ENCODE data around the gene ELK4.

The ELK4 gene

GRCh38 chr1:205612556-205612955 lies 19.3 kb downstream of the ELK4 start:
- Histone ChIP-seq H3K9me3 (ENCODE audit: insufficient read depth, low read depth, low read length) (no peaks in the 10 kb centered on the region), H4K20me1 (ENCODE audit: insufficient read depth, low read length, poor library complexity, severe bottlenecking) (peaks cover 22% of the 10 kb centered on the region), H3K36me3 (ENCODE audit: insufficient read depth, low read length) (peaks cover 68% of the 10 kb centered on the region), H2AFZ (ENCODE audit: low read length) (no peak overlapping the region), H3K27me3 (ENCODE audit: insufficient read depth, low read length, poor library complexity, severe bottlenecking) (no peaks in the 10 kb centered on the region), H3K9ac (ENCODE audit: low read depth, low read length, poor library complexity, severe bottlenecking) (no peak overlapping the region), H3K4me1 (ENCODE audit: insufficient read depth, low read length, poor library complexity, severe bottlenecking) (peaks cover 5% of the 10 kb centered on the region), H3K4me2 (ENCODE audit: low read depth, low read length, poor library complexity, severe bottlenecking) (no peak overlapping the region), H3F3A (ENCODE audit: low read depth) (no peaks in the 10 kb centered on the region), H3K4me3 (ENCODE audit: low read length, poor library complexity, severe bottlenecking) (no peak overlapping the region), H3K9me2 (replicated peaks; ENCODE audit: low read depth, low read length) (no peaks in the 10 kb centered on the region), H3K79me2 (ENCODE audit: insufficient read depth, low read length) (peaks cover 51% of the 10 kb centered on the region)
- TF ChIP-seq EZH2phosphoT487 (IDR thresholded peaks at IDR 0.05; ENCODE audit: borderline replicate concordance) (no peak), CTCF (conservative IDR thresholded peaks at IDR 0.05; ENCODE audit: low read length) (no peak)

- H3K36me3 ChIP-seq (ENCODE audit: insufficient read depth, low read length): peaks cover 67% of the 10 kb centered on the region
Measured at GRCh38 chr1:205612104-205612503, 19.7 kb downstream of the ELK4 start.

GRCh38 chr1:205610901-205611466 lies 20.8 kb downstream of the ELK4 start:
- Histone ChIP-seq H3K36me3 (ENCODE audit: insufficient read depth, low read length) (peaks cover 59% of the 10 kb centered on the region), H3K4me1 (ENCODE audit: insufficient read depth, low read length, poor library complexity, severe bottlenecking) (peaks cover 5% of the 10 kb centered on the region), H3K9me3 (ENCODE audit: insufficient read depth, low read depth, low read length) (no peaks in the 10 kb centered on the region), H3K79me2 (ENCODE audit: insufficient read depth, low read length) (peaks cover 51% of the 10 kb centered on the region), H4K20me1 (ENCODE audit: insufficient read depth, low read length, poor library complexity, severe bottlenecking) (peaks cover 22% of the 10 kb centered on the region), H3K4me3 (ENCODE audit: low read length, poor library complexity, severe bottlenecking) (no peak overlapping the region), H3K4me2 (ENCODE audit: low read depth, low read length, poor library complexity, severe bottlenecking) (no peak overlapping the region), H2AFZ (ENCODE audit: low read length) (no peak overlapping the region), H3K9ac (ENCODE audit: low read depth, low read length, poor library complexity, severe bottlenecking) (no peak overlapping the region), H3F3A (ENCODE audit: low read depth) (no peaks in the 10 kb centered on the region), H3K9me2 (replicated peaks; ENCODE audit: low read depth, low read length) (no peaks in the 10 kb centered on the region), H3K27me3 (ENCODE audit: insufficient read depth, low read length, poor library complexity, severe bottlenecking) (no peaks in the 10 kb centered on the region)
- no peak for TF ChIP-seq EZH2phosphoT487 (IDR thresholded peaks at IDR 0.05; ENCODE audit: borderline replicate concordance)
- TF ChIP-seq CTCF (conservative IDR thresholded peaks at IDR 0.05; ENCODE audit: low read length): no peak

More at GRCh38 chr1:205612104-205612503, 19.7 kb downstream of the ELK4 start:
- no peaks in the 10 kb centered on the region for H3F3A ChIP-seq (ENCODE audit: low read depth)
- H3K79me2 ChIP-seq (ENCODE audit: insufficient read depth, low read length): peaks cover 51% of the 10 kb centered on the region
- peaks cover 22% of the 10 kb centered on the region for H4K20me1 ChIP-seq (ENCODE audit: insufficient read depth, low read length, poor library complexity, severe bottlenecking)
- H3K4me3 ChIP-seq (ENCODE audit: low read length, poor library complexity, severe bottlenecking): no peak overlapping the region
- H3K9me3 ChIP-seq (ENCODE audit: insufficient read depth, low read depth, low read length): no peaks in the 10 kb centered on the region
- H3K9me2 ChIP-seq (replicated peaks; ENCODE audit: low read depth, low read length): no peaks in the 10 kb centered on the region
- H3K9ac ChIP-seq (ENCODE audit: low read depth, low read length, poor library complexity, severe bottlenecking): no peak overlapping the region
- TF ChIP-seq EZH2phosphoT487 (IDR thresholded peaks at IDR 0.05; ENCODE audit: borderline replicate concordance) (no peak), CTCF (conservative IDR thresholded peaks at IDR 0.05; ENCODE audit: low read length) (no peak)
- H3K4me1 ChIP-seq (ENCODE audit: insufficient read depth, low read length, poor library complexity, severe bottlenecking): peaks cover 5% of the 10 kb centered on the region
- no peaks in the 10 kb centered on the region for H3K27me3 ChIP-seq (ENCODE audit: insufficient read depth, low read length, poor library complexity, severe bottlenecking)
- no peak overlapping the region for H2AFZ ChIP-seq (ENCODE audit: low read length)
- no peak overlapping the region for H3K4me2 ChIP-seq (ENCODE audit: low read depth, low read length, poor library complexity, severe bottlenecking)
